Panc1 (cell line): ENCODE data around the gene PPP2R2B. TPM values are rescaled to one million over a fixed set of nuclear protein-coding genes. Genes with fewer than 3 reads are reported as not detected.

Experiments used
- ATAC-seq: fragments of 200-7000 bp; cut with Tn5 transposase; 2 replicates; pipeline ENCODE4 v1.9.1; 2020; ENCODE audit warnings: mild to moderate bottlenecking, moderate library complexity
- BruUV-seq: library from RNA; stranded (reverse); fragments of 400-500 nt; replicated peaks from 2 replicates; lab custom pipeline; 2021; lab: Mats Ljungman, UMichigan
- CTCF ChIA-PET: fragments of 300-600 bp; sonication (Branson Sonifier 250); formaldehyde crosslinking; loops from one replicate; lab custom pipeline; 2022; ENCODE audit warnings: antibody characterized with exemption; lab: Charles Lee
- POLR2A ChIA-PET: fragments of 300-600 bp; sonication (Branson Sonifier 250); formaldehyde crosslinking; loops from one replicate; lab custom pipeline; 2022; ENCODE audit warnings: antibody characterized with exemption; lab: Charles Lee
- DNase-seq: peaks from one replicate; pipeline ENCODE4 v3.0.0-alpha.2; 2010; ENCODE audit warnings: low read depth, low spot score
- H3K27ac ChIP-seq: 2 replicates; pipeline ENCODE4 v1.5.1; 2011; ENCODE audit warnings: mild to moderate bottlenecking, low read length, inconsistent platforms
- H3K27me3 ChIP-seq: fragments of 200-500 bp; sonication (Bioruptor generic); 2 replicates; pipeline ENCODE4 v1.6.0; 2014; ENCODE audit warnings: low read length, inconsistent platforms; ENCODE audit not compliant: control insufficient read depth, insufficient read depth
- H3K36me3 ChIP-seq: fragments of 200-500 bp; sonication (Bioruptor generic); 2 replicates; pipeline ENCODE4 v1.5.1; 2014; ENCODE audit warnings: inconsistent platforms, mild to moderate bottlenecking, low read length, moderate library complexity; ENCODE audit not compliant: control insufficient read depth, insufficient read depth
- H3K4me1 ChIP-seq: 2 replicates; pipeline ENCODE4 v1.5.1; 2011; ENCODE audit warnings: inconsistent platforms, mild to moderate bottlenecking, low read length, moderate library complexity; ENCODE audit not compliant: control insufficient read depth, insufficient read depth
- H3K4me3 ChIP-seq, 2 experiments: 2 replicates each; pipeline ENCODE4 v1.5.1; 2011 to 2012; ENCODE audit warnings: low read depth in 2 of 2, low read length in 2 of 2, mild to moderate bottlenecking in 2 of 2, inconsistent platforms in 1 of 2, moderate library complexity in 1 of 2
- H3K9me3 ChIP-seq: fragments of 200-500 bp; sonication (Bioruptor generic); 2 replicates; pipeline ENCODE4 v1.5.1; 2014; ENCODE audit warnings: low read depth, mild to moderate bottlenecking, inconsistent platforms, low read length, moderate library complexity; ENCODE audit not compliant: control insufficient read depth, insufficient read depth
- CTCF ChIP-seq: fragments of 450-650 bp; IDR thresholded peaks from 2 replicates; pipeline ENCODE4 v1.5.1; 2017; ENCODE audit warnings: mild to moderate bottlenecking
- POLR2AphosphoS5 ChIP-seq: IDR thresholded peaks from 2 replicates; pipeline ENCODE4 v1.6.1; 2012; ENCODE audit warnings: mild to moderate bottlenecking, low read depth, low read length, moderate library complexity
- REST ChIP-seq, 2 experiments: IDR thresholded peaks; 2 replicates each; pipeline ENCODE4 v1.6.1; 2011 to 2012; ENCODE audit warnings: low read depth in 2 of 2, control low read depth in 1 of 2, low read length in 1 of 2, mild to moderate bottlenecking in 1 of 2, moderate library complexity in 1 of 2; ENCODE audit not compliant: insufficient read depth in 1 of 2
- SIN3A ChIP-seq: IDR thresholded peaks from 2 replicates; pipeline ENCODE4 v1.6.1; 2012; ENCODE audit warnings: low read depth, mild to moderate bottlenecking, low read length, moderate library complexity, borderline replicate concordance; ENCODE audit not compliant: insufficient read depth
- TCF7L2 ChIP-seq: IDR thresholded peaks from 2 replicates; pipeline ENCODE4 v1.6.1; 2011; ENCODE audit warnings: mild to moderate bottlenecking, low read depth, low read length, inconsistent platforms
- in situ Hi-C: cut with HindIII; loops from 2 replicates; pipeline ENCODE4 v1.10.0; 2016; ENCODE audit warnings: low sequenced_read_pairs, low pct_unique_long_range_greater_than_20kb
- intact Hi-C: fragments of 100-400 bp; cut with micrococcal nuclease; formaldehyde crosslinking; loops from one replicate; pipeline ENCODE4 v1.10.0; 2022; ENCODE audit not compliant: unreplicated experiment
- total RNA-seq: library from RNA; stranded (reverse); gene quantifications from one replicate; pipeline ENCODE4 v1.2.1, GENCODE V29; 2021; ENCODE audit not compliant: unreplicated experiment

The PPP2R2B gene
- total RNA-seq, 1 experiment from 2014 or later: 8.8 TPM

- ChIA-PET CTCF (no interaction called here), POLR2A (no interaction called here)
- Histone ChIP-seq H3K4me3 (no peak overlapping the region), H3K27ac (no peak overlapping the region), H3K4me1 (no peaks in the 10 kb centered on the region), H3K9me3 (no peaks in the 10 kb centered on the region), H3K36me3 (no peaks in the 10 kb centered on the region), H3K27me3 (no peaks in the 10 kb centered on the region)
- no peak for TF ChIP-seq TCF7L2
- no peak for TF ChIP-seq SIN3A
- TF ChIP-seq POLR2AphosphoS5: no peak
- no peak for TF ChIP-seq REST (IDR thresholded peaks at IDR 0.05; ENCODE audit: insufficient read depth in 1 of 2, low read depth in 2 of 2, low read length in 1 of 2)
- no peak for TF ChIP-seq CTCF
- DNase-seq (no peak), ATAC-seq (no peak)
- in situ Hi-C loops: no loop called here
- BruUV-seq: no TSS peak
- intact Hi-C loops: no loop called here
Observed at GRCh38 chr5:146553446-146553845, 325.1 kb downstream of the PPP2R2B start.

GRCh38 chr5:146549615-146550014 is 328.9 kb downstream of the PPP2R2B start:
- Histone ChIP-seq H3K4me3 (no peak overlapping the region), H3K27ac (no peak overlapping the region), H3K27me3 (no peaks in the 10 kb centered on the region), H3K9me3 (no peaks in the 10 kb centered on the region), H3K36me3 (no peaks in the 10 kb centered on the region), H3K4me1 (no peaks in the 10 kb centered on the region)
- ATAC-seq (no peak), DNase-seq (no peak)
- in situ Hi-C loops (loop anchor here (25.0 kb wide), 1 partner anchor 813 kb away; no protein-coding TSS in a partner anchor), intact Hi-C loops (no loop called here)
- no peak for TF ChIP-seq POLR2AphosphoS5
- no peak for TF ChIP-seq REST (IDR thresholded peaks at IDR 0.05; ENCODE audit: insufficient read depth in 1 of 2, low read depth in 2 of 2, low read length in 1 of 2)
- no peak for TF ChIP-seq SIN3A
- TF ChIP-seq CTCF: no peak
- no peak for TF ChIP-seq TCF7L2
- CTCF ChIA-PET: no interaction called here
- POLR2A ChIA-PET: no interaction called here
- BruUV-seq: no TSS peak
